Stomach (tissue), 4 donors: ENCODE results near the gene USP24.

Experiments used
- POLR2A ChIP-seq, 4 donors: fragments of 450-650 bp; IDR thresholded peaks; one replicate each; pipeline ENCODE4 v1.6.1; 2016; ENCODE audit warnings: antibody characterized with exemption in 4 of 4, control low read depth in 2 of 4, mild to moderate bottlenecking in 1 of 4, moderate library complexity in 1 of 4
- TF ChIP-seq, protein P1 (sequence below), 7 experiments: fragments of 450-650 bp in 4 of 7; fragments of 200-600 bp in 3 of 7; sonication (generic) in 3 of 7; IDR thresholded peaks; one replicate each; pipeline ENCODE4 v1.5.1; 2016 to 2019; ENCODE audit warnings: antibody characterized with exemption in 7 of 7, control low read depth in 2 of 7, mild to moderate bottlenecking in 1 of 7

DNA sequence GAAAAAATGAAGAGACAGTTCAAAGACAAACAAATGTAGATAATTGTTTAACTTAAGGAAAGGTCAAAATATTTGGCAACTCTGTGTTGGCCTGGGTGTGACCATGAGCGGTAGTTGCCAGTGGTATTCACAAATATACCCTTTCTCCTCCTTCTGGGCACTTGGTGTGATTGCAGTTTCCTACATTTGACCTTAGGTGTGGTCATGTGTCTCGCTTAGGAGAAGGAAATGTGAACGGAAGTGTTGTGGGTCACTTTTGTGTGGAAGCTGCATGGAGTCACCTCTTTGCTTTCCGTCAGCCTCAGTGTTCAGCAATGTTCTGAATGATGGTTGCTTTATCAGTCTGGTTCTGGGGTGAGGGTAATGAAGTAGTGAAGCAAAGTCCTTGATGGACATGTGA is 179.3 kb downstream of the USP24 start:
- TF ChIP-seq, protein P1, sequence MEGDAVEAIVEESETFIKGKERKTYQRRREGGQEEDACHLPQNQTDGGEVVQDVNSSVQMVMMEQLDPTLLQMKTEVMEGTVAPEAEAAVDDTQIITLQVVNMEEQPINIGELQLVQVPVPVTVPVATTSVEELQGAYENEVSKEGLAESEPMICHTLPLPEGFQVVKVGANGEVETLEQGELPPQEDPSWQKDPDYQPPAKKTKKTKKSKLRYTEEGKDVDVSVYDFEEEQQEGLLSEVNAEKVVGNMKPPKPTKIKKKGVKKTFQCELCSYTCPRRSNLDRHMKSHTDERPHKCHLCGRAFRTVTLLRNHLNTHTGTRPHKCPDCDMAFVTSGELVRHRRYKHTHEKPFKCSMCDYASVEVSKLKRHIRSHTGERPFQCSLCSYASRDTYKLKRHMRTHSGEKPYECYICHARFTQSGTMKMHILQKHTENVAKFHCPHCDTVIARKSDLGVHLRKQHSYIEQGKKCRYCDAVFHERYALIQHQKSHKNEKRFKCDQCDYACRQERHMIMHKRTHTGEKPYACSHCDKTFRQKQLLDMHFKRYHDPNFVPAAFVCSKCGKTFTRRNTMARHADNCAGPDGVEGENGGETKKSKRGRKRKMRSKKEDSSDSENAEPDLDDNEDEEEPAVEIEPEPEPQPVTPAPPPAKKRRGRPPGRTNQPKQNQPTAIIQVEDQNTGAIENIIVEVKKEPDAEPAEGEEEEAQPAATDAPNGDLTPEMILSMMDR (IDR thresholded peaks at IDR 0.05) = no peak
- no peak for TF ChIP-seq POLR2A (IDR thresholded peaks at IDR 0.05)
